Measurements from ENCODE around the gene COX6B2. TPM values are rescaled to one million over a fixed set of nuclear protein-coding genes. Genes with fewer than 3 reads are reported as not detected.
A peak's percentile ranks its signal among the peaks of the same experiment; 100 is the strongest.

COX6B2 gene
- total RNA-seq, 2 experiments from 2014 or later: 0.28 TPM; not detected in 1

DNA sequence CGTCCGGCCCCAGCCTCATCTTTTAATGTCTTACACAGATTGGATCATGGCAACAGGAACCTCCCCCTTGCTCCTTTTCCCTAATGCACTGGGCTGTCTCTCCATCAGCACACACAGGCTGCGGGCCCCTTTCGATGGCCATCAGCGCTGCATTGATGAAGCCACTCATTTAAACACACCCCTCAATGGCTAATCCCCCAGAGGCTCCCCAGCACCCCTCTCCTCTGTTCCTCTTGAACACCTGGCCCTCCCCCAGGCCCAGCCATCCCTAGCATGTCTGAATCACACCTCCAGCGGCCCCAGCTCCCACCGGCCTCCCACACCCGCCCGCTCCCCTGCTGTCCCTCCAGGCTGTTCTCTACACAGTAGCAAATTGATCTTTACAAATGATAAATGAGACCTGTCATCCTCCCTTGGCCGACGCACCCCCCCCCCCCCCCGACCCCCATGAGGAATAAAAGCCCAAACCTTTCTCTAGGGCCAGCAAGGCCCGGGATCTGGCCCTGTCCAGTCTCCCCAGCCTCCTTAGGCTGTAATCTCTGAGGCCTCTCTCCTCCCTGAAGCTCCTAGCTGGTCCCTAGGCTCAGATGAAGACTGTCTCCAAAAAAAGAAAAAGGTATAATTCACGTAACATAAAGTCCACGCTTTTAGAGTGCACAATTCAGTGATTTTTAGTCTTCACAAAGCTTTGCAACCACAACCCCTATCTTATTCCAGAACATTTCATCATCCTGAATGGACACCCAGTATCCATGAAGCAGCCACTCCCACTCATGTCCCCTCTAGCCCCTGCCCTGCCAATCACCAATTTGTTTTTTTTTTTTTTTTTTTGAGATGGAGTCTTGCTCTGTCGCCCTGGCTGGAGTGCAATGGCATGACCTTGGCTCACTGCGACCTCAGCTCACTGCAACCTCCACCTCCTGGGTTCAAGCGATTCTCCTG lies 38.6 kb upstream of the COX6B2 start:
- no peaks in the 10 kb centered on the region for H3K27me3 ChIP-seq (ENCODE audit: control insufficient read depth in 1 of 2, insufficient read depth in 2 of 2, low read length in 2 of 2)
- no peak overlapping the region for H3K27ac ChIP-seq (ENCODE audit: low read depth in 1 of 2, low read length in 2 of 2)
- H3K4me1 ChIP-seq (ENCODE audit: insufficient read depth, low read length): peaks cover 31% of the 10 kb centered on the region
- DNase-seq (peak in 1 of 14 experiments; percentile 1), ATAC-seq (ENCODE audit: poor library complexity) (no peak)
- H3K36me3 ChIP-seq (ENCODE audit: insufficient read depth, low read length): peaks cover 37% of the 10 kb centered on the region
- TF ChIP-seq, protein P1, sequence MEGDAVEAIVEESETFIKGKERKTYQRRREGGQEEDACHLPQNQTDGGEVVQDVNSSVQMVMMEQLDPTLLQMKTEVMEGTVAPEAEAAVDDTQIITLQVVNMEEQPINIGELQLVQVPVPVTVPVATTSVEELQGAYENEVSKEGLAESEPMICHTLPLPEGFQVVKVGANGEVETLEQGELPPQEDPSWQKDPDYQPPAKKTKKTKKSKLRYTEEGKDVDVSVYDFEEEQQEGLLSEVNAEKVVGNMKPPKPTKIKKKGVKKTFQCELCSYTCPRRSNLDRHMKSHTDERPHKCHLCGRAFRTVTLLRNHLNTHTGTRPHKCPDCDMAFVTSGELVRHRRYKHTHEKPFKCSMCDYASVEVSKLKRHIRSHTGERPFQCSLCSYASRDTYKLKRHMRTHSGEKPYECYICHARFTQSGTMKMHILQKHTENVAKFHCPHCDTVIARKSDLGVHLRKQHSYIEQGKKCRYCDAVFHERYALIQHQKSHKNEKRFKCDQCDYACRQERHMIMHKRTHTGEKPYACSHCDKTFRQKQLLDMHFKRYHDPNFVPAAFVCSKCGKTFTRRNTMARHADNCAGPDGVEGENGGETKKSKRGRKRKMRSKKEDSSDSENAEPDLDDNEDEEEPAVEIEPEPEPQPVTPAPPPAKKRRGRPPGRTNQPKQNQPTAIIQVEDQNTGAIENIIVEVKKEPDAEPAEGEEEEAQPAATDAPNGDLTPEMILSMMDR (IDR thresholded peaks at IDR 0.05): no peak
- intact Hi-C loops (cut with DNase I, micrococcal nuclease): no loop called here
- no peaks in the 10 kb centered on the region for H3K9me3 ChIP-seq (ENCODE audit: control insufficient read depth in 1 of 2, insufficient read depth in 1 of 2, low read length in 2 of 2)
- Mint-ChIP-seq H3K27ac (peak overlapping the region; percentile 49), H3K27me3 (no peaks in the 10 kb centered on the region), H3K4me3 (no peak overlapping the region), H3K36me3 (ENCODE audit: low read depth) (peaks cover 44% of the 10 kb centered on the region), H3K4me1 (ENCODE audit: low read depth) (peaks cover 30% of the 10 kb centered on the region), H3K9me3 (no peaks in the 10 kb centered on the region)
- H3K4me3 ChIP-seq (ENCODE audit: low read length): no peak overlapping the region
- POLR2A ChIA-PET: interaction anchor here (1.5 kb wide), 1 partner anchor 14 kb away, joined by 3 read pairs; no protein-coding TSS in a partner anchor
- CTCF ChIA-PET: no interaction called here

DNA sequence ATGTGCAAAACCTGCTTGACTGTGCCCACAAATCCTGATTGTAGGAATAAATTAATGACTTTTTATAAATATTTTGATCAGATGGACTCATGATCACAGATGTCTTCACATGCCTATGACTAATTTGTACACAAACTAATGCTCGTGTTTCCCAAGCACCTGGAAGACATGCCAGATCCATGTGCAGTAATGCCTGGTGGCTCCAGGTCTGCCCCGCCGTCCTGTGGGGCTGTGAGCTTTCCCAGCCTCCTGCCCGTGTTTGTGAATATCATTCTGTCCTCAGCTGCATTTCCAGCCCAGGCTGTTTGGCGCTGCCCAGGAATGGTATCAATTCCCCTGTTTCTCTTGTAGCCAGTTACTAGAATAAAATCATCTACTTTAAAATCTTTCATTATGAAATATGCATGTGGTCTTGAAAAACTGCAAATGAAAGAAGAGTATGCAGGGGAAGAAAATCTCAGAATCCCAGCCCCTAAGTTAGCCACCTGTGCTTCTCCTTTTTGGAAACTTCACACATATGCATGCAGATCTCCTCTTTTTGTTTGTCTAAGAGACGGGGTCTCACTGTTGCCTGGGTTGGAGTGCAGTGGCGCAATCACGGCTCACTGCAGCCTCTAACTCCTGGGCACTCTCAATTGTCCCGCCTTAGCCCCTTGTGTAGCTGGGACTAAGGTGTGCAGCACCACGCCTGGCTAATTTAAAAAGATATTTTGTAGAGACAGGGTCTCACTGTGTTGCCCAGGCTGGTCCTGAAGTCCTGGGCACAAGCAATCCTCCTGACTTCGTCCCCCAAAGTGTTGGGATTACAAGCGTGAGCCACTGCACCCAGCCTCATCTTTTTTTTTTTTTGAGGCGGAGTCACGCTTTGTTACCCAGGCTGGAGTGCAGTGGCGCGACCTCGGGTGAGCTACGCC lies 37.4 kb upstream of the COX6B2 start:
- intact Hi-C loops (cut with DNase I, micrococcal nuclease): no loop called here
- Mint-ChIP-seq H3K27ac (peak overlapping the region; percentile 35), H3K36me3 (ENCODE audit: low read depth) (peaks cover 51% of the 10 kb centered on the region), H3K9me3 (no peaks in the 10 kb centered on the region), H3K27me3 (no peaks in the 10 kb centered on the region), H3K4me3 (peak overlapping the region; percentile 23), H3K4me1 (ENCODE audit: low read depth) (peaks cover 39% of the 10 kb centered on the region)
- Histone ChIP-seq H3K4me1 (ENCODE audit: insufficient read depth, low read length) (peaks cover 41% of the 10 kb centered on the region), H3K4me3 (ENCODE audit: low read length) (no peak overlapping the region), H3K36me3 (ENCODE audit: insufficient read depth, low read length) (peaks cover 48% of the 10 kb centered on the region), H3K27me3 (ENCODE audit: control insufficient read depth in 1 of 2, insufficient read depth in 2 of 2, low read length in 2 of 2) (no peaks in the 10 kb centered on the region), H3K9me3 (ENCODE audit: control insufficient read depth in 1 of 2, insufficient read depth in 1 of 2, low read length in 2 of 2) (no peaks in the 10 kb centered on the region), H3K27ac (ENCODE audit: low read depth in 1 of 2, low read length in 2 of 2) (no peak overlapping the region)
- DNase-seq: peak in 1 of 14 experiments; percentile 1
- CTCF ChIA-PET: no interaction called here
- TF ChIP-seq, protein P1 (IDR thresholded peaks at IDR 0.05): no peak
- POLR2A ChIA-PET: interaction anchor here (0.9 to 1.1 kb wide), 3 partner anchors 9 to 52 kb away, joined by 3 to 8 read pairs (median 3); partner anchors contain the start of genes KMT5C and UBE2S
- no peak for ATAC-seq (ENCODE audit: poor library complexity)

DNA sequence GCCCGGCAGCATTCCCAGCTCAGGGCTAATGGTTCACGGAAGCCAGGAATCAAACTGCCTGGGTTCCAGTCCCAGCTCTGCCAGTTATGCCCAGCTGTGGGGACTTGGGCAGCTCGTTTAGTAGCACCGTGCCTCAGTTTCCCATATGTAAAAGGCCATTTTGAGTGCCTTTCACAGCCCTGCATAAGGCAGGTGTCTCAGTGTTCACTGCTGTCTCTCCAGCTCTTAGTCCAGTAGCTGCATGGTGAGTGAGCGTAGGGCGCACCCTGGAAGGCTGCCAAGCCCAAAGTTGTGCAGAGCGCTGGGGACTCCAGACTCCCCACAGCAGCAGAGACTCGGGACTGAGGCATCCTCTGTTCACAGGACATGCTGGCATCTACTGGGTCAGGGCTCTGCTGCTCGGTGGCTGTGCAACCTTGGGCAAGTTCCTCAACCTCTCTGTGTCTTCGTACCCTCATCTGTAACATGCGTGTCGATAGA lies 36.7 kb upstream of the COX6B2 start:
- no peak for ATAC-seq (ENCODE audit: poor library complexity)
- CTCF ChIA-PET: no interaction called here
- H3K36me3 ChIP-seq (ENCODE audit: insufficient read depth, low read length): peaks cover 51% of the 10 kb centered on the region

More for the DNA sequence above, 36.7 kb upstream of the COX6B2 start:
- no peaks in the 10 kb centered on the region for H3K27me3 ChIP-seq (ENCODE audit: control insufficient read depth in 1 of 2, insufficient read depth in 2 of 2, low read length in 2 of 2)
- H3K4me1 ChIP-seq (ENCODE audit: insufficient read depth, low read length): peaks cover 49% of the 10 kb centered on the region
- intact Hi-C loops (cut with DNase I, micrococcal nuclease): no loop called here
- no peaks in the 10 kb centered on the region for H3K9me3 ChIP-seq (ENCODE audit: control insufficient read depth in 1 of 2, insufficient read depth in 1 of 2, low read length in 2 of 2)
- DNase-seq: peak in 1 of 14 experiments; percentile 3
- H3K27ac Mint-ChIP-seq: no peak overlapping the region
- H3K9me3 Mint-ChIP-seq: no peaks in the 10 kb centered on the region
- H3K36me3 Mint-ChIP-seq (ENCODE audit: low read depth): peaks cover 57% of the 10 kb centered on the region
- H3K27me3 Mint-ChIP-seq: no peaks in the 10 kb centered on the region
- H3K4me3 Mint-ChIP-seq: no peak overlapping the region
- H3K4me1 Mint-ChIP-seq (ENCODE audit: low read depth): peaks cover 46% of the 10 kb centered on the region
- POLR2A ChIA-PET: interaction anchor here (0.9 to 1.1 kb wide), 3 partner anchors 8 to 52 kb away, joined by 3 to 8 read pairs (median 3); partner anchors contain the start of genes KMT5C and UBE2S
- no peak overlapping the region for H3K27ac ChIP-seq (ENCODE audit: low read depth in 1 of 2, low read length in 2 of 2)
- no peak overlapping the region for H3K4me3 ChIP-seq (ENCODE audit: low read length)
- TF ChIP-seq, protein P1 (IDR thresholded peaks at IDR 0.05): no peak

Data from CD4-positive, alpha-beta T cell (primary cell).